Measurements from ENCODE around the gene ARSK.

The ARSK gene

GRCh38 chr5:95649842-95650620 lies 95.1 kb downstream of the ARSK start:
- no peak for DNase-seq

- no peak for DNase-seq
Measured at GRCh38 chr5:95652849-95653248, 97.9 kb downstream of the ARSK start.

- DNase-seq = no peak
Measured at GRCh38 chr5:95654196-95654595, 99.3 kb downstream of the ARSK start.
